Activated T-cell treated with anti-CD3 and anti-CD28 coated beads, Interleukin-2, amount 50 U/mL, for 1 hour (primary cell): ENCODE data around the gene CHST14.
"Not testable (repeated sequence)": the region's sequence is repeated elsewhere in the genome, so short reads cannot be mapped to it uniquely, and the experiment has no call there.

ENCODE experiments used
- DNase-seq: peaks from one replicate; pipeline ENCODE4 v3.0.0-alpha.2; 2020

The CHST14 gene

DNA sequence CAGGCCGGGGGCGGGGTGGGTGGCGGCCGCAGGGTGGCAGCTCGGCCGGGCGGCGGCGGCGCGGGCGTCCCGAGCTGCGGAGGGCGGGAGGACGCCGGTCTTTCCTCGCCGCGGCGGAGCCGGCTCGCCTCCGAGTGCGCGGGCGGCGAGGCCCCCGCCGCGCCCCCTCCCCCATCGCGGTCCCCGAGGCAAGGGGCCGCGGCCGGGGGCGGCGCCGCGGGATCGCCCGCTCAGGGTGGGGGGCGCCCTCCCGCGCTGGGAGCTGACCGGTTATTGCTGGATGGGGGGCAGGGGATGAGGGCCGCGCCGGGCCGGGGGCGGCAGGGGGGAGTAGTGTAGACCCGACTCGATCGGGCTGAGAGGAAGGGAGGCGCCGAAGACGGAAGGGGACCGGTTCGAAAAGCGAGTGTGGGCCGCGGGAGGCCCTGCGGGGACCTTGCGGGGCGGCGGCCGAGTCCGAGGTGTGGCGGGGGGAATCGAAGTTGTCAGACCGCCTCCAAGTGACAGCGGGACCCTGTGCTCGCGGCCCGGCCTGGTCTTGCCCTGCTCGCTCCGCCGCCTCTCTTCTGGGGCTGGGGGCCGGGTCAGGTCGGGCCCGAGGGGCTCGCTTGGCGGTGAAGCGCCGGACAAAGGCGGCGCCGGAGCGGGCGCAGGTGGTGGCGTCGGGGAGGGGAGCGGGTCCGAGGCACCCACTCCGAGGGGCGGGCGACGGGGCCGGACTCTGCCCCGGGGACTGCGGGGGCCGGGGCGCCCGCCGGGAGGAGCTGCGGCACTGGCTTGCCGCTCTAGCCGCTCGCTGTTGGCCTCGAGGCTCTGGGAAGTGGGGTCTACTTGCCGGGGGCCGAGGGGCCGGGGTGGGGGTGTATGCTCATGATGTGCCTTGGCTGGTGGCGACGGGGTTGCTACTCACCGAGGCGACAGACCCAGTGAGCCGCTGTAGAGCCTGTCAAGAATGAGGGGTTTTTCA lies 28.9 kb upstream of the CHST14 start:
- peak; percentile 42 for DNase-seq

DNA sequence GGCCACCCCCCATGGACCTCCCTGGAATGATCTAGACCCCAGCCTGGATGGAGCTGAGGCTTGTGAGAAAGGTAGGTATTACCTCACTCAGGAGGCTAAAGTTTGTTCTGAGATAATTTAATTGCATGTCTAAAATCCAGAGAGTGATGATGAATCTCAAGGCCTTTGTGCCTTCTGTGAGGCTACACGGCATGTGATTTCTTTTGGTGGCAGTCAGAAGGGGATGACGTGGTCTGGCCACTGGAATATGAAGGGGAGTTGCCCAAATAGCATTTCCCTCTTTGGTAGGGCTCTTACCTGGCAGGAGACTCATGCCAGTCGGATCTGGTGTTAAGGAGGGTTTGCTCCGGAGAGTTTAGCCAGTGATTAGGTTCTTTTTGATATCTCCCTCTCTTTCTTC lies 27.5 kb upstream of the CHST14 start:
- no peak for DNase-seq

- no peak for DNase-seq
Measured at GRCh38 chr15:40443846-40444245, 26.9 kb upstream of the CHST14 start.

DNA sequence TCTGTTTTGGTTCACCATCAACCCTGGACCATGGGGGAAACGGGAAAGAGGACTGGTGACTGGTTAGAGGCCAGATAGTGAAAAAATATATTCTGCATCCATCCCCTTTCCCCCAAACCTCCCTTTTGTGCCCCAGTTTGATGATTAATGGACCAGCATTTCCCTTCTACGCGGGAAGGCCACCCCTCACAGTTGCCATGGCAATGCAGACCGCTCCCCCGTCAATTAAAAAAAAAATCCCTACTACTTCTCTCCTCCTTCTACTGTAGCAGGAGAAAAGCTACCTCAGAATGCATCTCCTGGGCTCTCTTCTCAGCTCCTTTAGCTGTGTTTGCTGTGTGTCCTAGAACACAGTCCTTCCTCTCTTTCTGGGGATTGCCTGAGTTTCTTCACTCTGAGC lies 26.0 kb upstream of the CHST14 start:
- no peak for DNase-seq

GRCh38 chr15:40445421-40445922 lies 25.3 kb upstream of the CHST14 start:
- no peak for DNase-seq

DNA sequence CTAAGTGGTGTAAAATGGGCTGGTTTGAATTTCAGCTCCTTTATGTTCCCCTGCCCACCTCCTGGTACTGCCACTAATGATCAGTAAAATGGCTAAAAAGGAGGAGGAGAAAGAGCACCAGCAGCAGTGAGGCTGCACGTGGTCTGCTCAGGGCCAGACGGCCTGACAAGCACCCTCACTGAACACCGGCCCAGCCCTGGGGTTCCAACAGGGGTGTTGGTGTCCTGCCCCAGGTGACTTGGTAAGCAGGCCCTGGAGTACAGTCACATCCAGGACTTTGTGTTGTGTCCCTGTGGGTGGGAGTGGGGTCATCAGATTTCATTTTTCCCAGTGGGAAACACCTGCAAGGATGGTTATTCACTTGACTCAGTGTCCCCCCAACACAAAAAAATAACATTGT lies 24.6 kb upstream of the CHST14 start:
- DNase-seq = no peak

GRCh38 chr15:40448354-40448753 lies 22.4 kb upstream of the CHST14 start:
- DNase-seq = no peak

- DNase-seq = no peak
Measured at GRCh38 chr15:40449275-40449674, 21.5 kb upstream of the CHST14 start.

GRCh38 chr15:40450047-40450446 lies 20.7 kb upstream of the CHST14 start:
- DNase-seq = no peak

DNA sequence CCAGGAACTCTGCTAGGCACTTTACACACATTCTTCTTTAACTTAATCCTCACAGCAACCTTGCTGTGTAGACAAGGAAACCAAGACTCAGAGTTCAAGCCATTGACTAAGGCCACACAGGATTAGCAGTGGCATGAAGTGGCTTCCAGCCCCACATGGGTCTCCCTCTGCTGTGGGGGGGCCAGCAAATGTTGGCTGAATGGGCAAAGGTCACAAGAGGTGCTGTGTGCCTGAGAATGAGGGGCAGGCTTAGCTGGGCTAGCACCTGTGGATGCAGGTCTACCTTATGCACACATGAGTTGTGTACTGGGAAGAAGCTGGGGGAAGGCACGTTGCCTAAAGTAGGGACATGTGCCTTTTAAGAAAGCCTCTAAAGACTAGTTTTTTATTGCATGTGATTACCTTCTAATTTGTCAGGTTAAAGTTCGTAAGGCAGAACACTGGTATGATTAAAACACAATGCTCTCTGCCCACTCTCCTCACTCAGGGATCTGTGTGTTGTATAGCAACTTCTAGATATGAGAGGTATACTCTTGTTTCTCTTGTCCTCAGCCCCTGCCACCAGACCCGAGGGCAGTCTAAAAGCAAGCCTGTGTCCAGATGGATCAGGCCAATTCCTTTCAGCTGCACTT lies 19.1 kb upstream of the CHST14 start:
- DNase-seq = no peak

GRCh38 chr15:40452296-40453090 lies 18.3 kb upstream of the CHST14 start:
- DNase-seq = no peak

DNA sequence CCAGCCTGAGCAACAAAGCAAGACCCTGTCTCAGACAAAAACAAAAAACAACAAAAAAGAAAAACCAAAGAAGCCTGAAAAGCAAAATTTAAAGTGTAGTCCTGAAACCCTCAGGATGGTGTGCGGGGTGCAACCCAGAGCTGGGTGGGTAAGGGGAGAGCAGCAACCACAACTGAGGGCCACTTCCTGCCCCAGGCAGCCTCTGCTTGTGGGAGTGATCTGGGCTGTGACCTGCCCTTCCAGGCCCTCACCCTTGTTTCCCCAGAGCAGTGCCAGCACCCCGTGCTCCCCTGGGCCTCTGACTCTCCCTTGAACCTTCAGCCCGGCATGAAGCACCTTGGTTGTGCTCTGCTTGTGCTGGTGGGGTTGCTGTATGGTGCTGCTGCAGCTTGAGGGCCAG lies 16.8 kb upstream of the CHST14 start:
- not testable (repeated sequence) for DNase-seq

DNA sequence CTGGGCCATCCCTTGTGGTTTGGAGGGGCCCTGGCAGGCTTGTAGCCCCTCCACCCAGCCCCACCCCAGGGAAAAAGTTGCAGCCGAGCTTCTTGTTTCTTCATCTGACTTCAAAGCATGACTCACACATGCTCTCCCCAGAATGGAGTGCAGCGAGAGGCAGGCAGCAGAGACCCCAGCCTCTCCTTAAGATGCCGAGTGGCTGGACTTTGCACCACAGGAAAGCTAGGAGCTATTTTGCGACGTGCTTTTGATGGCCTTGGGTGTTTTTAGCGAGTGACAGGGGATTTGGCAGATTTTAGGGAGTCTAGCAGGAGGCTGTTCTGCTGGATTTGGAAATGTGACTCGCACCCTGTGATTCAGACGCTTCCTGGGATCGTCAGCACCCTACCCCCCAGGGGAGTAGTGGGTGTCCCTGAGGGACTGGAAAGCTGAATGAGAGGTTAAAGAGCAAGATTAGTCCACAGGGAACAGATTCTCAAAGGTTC lies 15.8 kb upstream of the CHST14 start:
- no peak for DNase-seq

- DNase-seq = no peak
Measured at GRCh38 chr15:40456299-40456712, 14.5 kb upstream of the CHST14 start.

GRCh38 chr15:40456738-40457137 lies 14.0 kb upstream of the CHST14 start:
- no peak for DNase-seq

GRCh38 chr15:40458495-40459371 lies 12.1 kb upstream of the CHST14 start:
- no peak for DNase-seq

DNA sequence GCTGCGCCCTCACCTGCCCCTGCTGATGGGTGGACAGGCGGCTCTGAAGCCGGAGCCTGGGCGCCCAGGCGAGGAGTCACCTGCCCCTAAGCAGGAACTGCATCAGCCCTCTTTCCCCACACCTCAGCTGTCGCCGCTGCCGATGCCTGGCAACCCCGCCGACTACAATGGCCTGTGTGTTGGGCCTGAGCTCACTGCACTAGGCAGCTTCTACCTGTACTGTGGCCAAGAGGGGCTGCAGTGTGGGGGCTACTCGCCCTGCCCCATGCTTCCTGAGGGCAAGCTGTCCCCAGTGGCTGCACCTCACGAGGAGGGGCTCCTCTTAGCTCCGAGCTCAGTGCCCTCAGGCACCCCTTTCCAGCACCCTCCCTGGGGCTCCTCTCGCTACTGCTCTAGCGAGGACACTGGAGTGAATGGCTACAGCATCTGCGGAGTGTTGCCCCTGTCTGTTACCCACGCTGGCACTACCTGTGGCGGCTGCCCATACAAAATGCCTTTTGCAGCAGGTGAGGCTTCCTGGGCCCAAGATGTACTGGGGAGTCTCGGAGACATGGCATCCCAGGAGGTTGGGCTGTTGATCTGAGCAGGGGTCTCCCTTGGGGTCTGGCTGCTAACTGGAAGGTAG lies 11.3 kb upstream of the CHST14 start:
- DNase-seq = no peak

DNA sequence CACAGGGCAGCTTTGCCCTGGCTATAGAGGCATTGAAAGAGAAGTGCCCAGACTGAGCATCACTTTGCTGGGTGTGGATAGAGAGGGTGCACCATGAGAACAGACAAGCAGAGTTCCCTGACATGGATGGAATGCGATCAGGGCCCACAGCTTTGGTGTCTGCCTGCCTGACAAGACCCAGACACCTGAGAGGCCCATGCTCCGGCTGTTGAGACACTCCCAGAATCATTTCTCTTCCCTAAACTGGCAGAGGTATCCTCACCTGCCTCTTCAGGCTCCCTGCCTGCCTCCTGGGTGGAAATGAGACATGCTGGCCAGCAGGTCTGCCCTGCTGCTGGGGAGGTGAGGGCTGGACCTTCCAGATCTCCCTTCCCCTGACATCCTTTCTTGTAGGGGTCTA lies 10.4 kb upstream of the CHST14 start:
- no peak for DNase-seq

GRCh38 chr15:40461958-40462357 lies 8.8 kb upstream of the CHST14 start:
- DNase-seq = no peak

DNA sequence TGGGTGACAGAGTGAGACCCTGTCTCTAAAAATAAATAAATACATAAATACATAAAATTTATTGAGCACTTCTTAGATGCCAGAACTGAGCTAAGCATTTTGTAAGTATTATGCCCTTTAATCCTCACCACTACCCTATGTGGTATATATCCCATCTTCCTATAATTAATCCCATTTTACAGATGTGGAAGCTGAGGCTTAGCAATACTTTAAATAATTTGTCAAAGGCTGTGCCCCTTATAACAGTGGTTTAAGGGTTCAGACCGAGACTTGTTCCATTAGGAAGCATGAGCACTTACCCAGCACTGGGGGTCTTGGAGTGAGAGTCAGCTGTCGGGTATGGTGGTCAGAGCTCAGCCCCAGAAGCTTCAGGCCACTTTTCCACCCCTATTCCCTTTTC lies 7.5 kb upstream of the CHST14 start:
- no peak for DNase-seq

GRCh38 chr15:40463886-40464545 lies 6.8 kb upstream of the CHST14 start:
- no peak for DNase-seq
